BE2C (cell line): Measurements from ENCODE around the gene CLIC3.
A peak's percentile ranks its signal among the peaks of the same experiment; 100 is the strongest.

Experiments used
- DNase-seq: peaks from one replicate; pipeline ENCODE4 v3.0.0-alpha.2; 2020
- H3K27me3 ChIP-seq: fragments of 250-450 bp; sonication (Bioruptor Pico); 2 replicates; pipeline ENCODE4 v1.5.1; 2020; ENCODE audit warnings: mild to moderate bottlenecking
- H3K36me3 ChIP-seq: fragments of 250-450 bp; sonication (Bioruptor Pico); 2 replicates; pipeline ENCODE4 v1.5.1; 2020; ENCODE audit warnings: mild to moderate bottlenecking
- H3K4me1 ChIP-seq: fragments of 250-450 bp; sonication (Bioruptor Pico); 2 replicates; pipeline ENCODE4 v1.5.1; 2020
- H3K4me3 ChIP-seq: 2 replicates; pipeline ENCODE4 v1.5.1; 2011; ENCODE audit warnings: low read depth, low read length
- H3K9me3 ChIP-seq: fragments of 250-450 bp; sonication (Bioruptor Pico); 2 replicates; pipeline ENCODE4 v1.5.1; 2020
- TF ChIP-seq, protein P1 (sequence below): IDR thresholded peaks from 2 replicates; pipeline ENCODE4 v1.5.1; 2012; ENCODE audit warnings: mild to moderate bottlenecking, low read depth, low read length

Gene CLIC3

DNA sequence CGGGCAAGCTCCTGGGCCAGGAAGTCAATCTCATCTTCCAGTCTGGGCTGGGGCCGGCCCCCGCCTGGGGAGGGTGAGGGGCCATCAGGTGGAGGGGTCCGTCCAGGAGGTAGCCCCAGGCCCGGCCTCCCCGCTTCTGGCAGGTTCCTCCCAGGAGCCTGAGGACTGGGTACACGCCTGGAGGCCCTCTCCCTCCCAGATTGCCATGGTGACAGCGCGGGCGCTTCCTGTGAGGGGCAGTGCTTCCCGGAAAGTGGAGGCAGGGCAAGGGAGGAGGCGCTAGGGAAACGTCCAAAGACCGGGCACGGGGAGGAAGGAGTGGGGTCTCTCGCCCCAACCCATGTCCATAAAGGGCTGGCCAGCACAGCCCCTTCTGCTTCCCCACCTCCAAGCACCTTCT is 44.8 kb upstream of the CLIC3 start:
- H3K36me3 ChIP-seq: peaks cover 25% of the 10 kb centered on the region
- peak overlapping the region; percentile 20; the same call in 1 of the 2 replicates for H3K4me3 ChIP-seq
- H3K4me1 ChIP-seq: peaks cover 14% of the 10 kb centered on the region
- TF ChIP-seq, protein P1, sequence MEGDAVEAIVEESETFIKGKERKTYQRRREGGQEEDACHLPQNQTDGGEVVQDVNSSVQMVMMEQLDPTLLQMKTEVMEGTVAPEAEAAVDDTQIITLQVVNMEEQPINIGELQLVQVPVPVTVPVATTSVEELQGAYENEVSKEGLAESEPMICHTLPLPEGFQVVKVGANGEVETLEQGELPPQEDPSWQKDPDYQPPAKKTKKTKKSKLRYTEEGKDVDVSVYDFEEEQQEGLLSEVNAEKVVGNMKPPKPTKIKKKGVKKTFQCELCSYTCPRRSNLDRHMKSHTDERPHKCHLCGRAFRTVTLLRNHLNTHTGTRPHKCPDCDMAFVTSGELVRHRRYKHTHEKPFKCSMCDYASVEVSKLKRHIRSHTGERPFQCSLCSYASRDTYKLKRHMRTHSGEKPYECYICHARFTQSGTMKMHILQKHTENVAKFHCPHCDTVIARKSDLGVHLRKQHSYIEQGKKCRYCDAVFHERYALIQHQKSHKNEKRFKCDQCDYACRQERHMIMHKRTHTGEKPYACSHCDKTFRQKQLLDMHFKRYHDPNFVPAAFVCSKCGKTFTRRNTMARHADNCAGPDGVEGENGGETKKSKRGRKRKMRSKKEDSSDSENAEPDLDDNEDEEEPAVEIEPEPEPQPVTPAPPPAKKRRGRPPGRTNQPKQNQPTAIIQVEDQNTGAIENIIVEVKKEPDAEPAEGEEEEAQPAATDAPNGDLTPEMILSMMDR: no peak
- no peaks in the 10 kb centered on the region for H3K9me3 ChIP-seq
- DNase-seq: peak; percentile 76
- no peaks in the 10 kb centered on the region for H3K27me3 ChIP-seq

- no peak overlapping the region for H3K4me3 ChIP-seq
Measured at GRCh38 chr9:137040568-137040967, 44.2 kb upstream of the CLIC3 start.

GRCh38 chr9:137039611-137040366 is 43.4 kb upstream of the CLIC3 start:
- H3K27me3 ChIP-seq: no peaks in the 10 kb centered on the region
- no peak for DNase-seq
- H3K4me3 ChIP-seq: no peak overlapping the region
- H3K9me3 ChIP-seq: no peaks in the 10 kb centered on the region
- peaks cover 25% of the 10 kb centered on the region for H3K36me3 ChIP-seq
- peaks cover 17% of the 10 kb centered on the region for H3K4me1 ChIP-seq
- TF ChIP-seq, protein P1: no peak

More at GRCh38 chr9:137040568-137040967, 44.2 kb upstream of the CLIC3 start:
- DNase-seq: no peak
- no peaks in the 10 kb centered on the region for H3K27me3 ChIP-seq
- peaks cover 25% of the 10 kb centered on the region for H3K36me3 ChIP-seq
- H3K9me3 ChIP-seq: no peaks in the 10 kb centered on the region
- peaks cover 14% of the 10 kb centered on the region for H3K4me1 ChIP-seq
- TF ChIP-seq, protein P1: no peak

- H3K36me3 ChIP-seq: peaks cover 25% of the 10 kb centered on the region
- peaks cover 11% of the 10 kb centered on the region for H3K4me1 ChIP-seq
- H3K4me3 ChIP-seq: no peak overlapping the region
- no peaks in the 10 kb centered on the region for H3K27me3 ChIP-seq
- no peaks in the 10 kb centered on the region for H3K9me3 ChIP-seq
- no peak for DNase-seq
- TF ChIP-seq, protein P1: no peak
Measured at GRCh38 chr9:137038916-137039315, 42.5 kb upstream of the CLIC3 start.

DNA sequence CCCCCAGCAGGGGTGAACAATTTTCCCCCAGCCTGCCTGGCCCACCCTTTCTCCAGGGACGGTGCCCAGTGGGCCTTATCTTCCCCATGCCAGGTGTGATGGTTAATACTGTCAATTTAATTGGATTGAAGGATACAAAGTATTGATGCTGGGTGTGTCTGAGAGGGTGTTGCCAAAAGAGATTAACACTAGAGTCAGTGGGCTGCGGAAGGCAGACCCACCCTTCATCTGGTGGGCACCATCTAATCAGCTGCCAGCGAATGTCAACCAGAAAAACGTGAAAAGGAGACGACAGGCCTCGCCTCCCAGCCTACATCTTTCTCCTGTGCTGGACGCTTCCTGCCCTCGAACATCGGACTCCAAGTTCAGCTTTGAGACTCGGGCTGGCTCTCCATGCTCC is 41.1 kb upstream of the CLIC3 start:
- TF ChIP-seq, protein P1: no peak

GRCh38 chr9:137037035-137037434 is 40.7 kb upstream of the CLIC3 start:
- H3K9me3 ChIP-seq: no peaks in the 10 kb centered on the region
- no peak overlapping the region for H3K4me3 ChIP-seq
- H3K27me3 ChIP-seq: no peaks in the 10 kb centered on the region
- DNase-seq: no peak
- TF ChIP-seq, protein P1: no peak
- peaks cover 6% of the 10 kb centered on the region for H3K4me1 ChIP-seq
- peaks cover 25% of the 10 kb centered on the region for H3K36me3 ChIP-seq

More for the DNA sequence above, 41.1 kb upstream of the CLIC3 start:
- Histone ChIP-seq H3K36me3 (peaks cover 25% of the 10 kb centered on the region), H3K4me3 (no peak overlapping the region), H3K9me3 (no peaks in the 10 kb centered on the region), H3K27me3 (no peaks in the 10 kb centered on the region), H3K4me1 (peaks cover 6% of the 10 kb centered on the region)
- DNase-seq: no peak
